SIG-M5 treated with dmso at 0.1 percent for 504 hours (cell line): ENCODE results near the gene ARRDC5.
A peak's percentile ranks its signal among the peaks of the same experiment; 100 is the strongest.
"Not testable (repeated sequence)": the region's sequence is repeated elsewhere in the genome, so short reads cannot be mapped to it uniquely, and the experiment has no call there.

Experiments used
- DNase-seq: peaks from one replicate; lab custom pipeline; 2025; ENCODE audit not compliant: unreplicated experiment; lab: John Stamatoyannopoulos, UW

Gene ARRDC5

GRCh38 chr19:4871711-4872110 lies 31.0 kb downstream of the ARRDC5 start:
- DNase-seq = no peak

GRCh38 chr19:4870025-4870700 lies 32.5 kb downstream of the ARRDC5 start:
- DNase-seq = peak; percentile 91

DNA sequence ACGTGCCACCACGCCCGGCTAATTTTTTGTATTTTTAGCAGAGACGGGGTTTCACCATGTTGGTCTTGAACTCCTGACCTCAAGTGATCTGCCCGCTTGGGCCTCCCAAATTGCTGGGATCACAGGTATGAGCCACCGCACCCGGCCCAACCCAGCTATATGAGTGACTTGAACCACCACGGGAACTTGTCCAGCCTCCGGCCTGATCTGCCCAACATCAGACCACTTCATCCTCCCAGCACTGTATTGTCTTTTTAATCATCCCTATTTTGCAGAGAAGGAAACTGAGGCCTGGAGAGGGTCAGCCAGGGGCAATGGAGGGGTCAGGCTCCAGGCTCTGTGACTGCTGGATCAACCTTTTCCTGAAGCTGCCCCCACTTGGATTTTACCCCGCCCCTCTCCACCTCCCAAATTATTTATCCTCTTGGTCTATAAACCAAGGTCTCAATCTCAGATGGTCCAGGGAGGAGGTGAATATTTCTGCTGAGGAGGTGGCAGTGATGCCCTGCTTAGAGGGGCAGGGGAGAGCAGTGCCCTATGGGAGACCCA lies 34.3 kb downstream of the ARRDC5 start:
- DNase-seq = no peak

- DNase-seq = peak; percentile 77
These were observed 35.0 kb downstream of the ARRDC5 start, which contains the start of gene PLIN3 for GRCh38 chr19:4867534-4868285. TSS of gene PLIN3 (minus strand) at chr19:4867667. CDS start at chr19:4861394, 6,273 bp downstream.

- peak; percentile 39 for DNase-seq
These were observed 35.9 kb downstream of the ARRDC5 start for GRCh38 chr19:4866595-4867424.

- no peak for DNase-seq
These were observed 41.5 kb downstream of the ARRDC5 start for GRCh38 chr19:4861147-4861546.

DNA sequence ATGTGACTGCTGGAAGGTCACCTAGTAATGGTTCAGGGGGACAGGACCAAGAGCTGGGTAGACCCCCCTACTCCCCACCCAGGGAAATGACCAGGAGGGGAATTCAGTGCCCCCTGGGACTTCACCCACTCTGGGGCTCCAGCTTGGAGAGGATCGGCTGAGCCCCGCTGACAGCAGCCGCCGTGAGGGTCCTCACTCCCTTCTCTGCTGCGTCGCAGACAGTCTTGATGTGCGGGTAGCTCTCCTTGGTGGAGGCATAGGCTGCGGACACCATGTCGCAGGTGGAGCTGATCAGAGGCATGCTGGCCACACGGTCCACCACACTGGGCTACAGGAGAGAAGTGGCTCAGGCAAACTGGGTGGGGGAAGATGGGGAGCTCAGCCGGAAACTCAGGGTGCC lies 43.0 kb downstream of the ARRDC5 start:
- no peak for DNase-seq

DNA sequence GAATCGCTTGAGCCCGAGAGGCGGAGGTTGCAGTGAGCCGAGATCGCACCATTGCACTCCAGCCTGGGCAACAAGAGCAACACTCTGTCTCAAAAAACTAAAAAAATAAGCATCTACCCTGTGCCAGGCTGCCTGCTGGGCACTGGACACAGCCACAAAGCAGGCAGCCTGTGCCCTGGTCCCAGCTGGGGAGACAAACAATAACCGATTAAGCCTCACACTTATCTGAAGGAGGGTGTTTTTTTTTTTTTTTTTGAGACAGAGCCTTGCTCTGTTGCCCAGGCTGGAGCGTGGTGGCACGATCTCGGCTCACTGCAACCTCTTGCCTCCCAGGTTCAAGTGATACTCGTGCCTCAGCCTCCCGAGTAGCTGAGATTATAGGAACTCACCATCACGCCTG lies 46.2 kb downstream of the ARRDC5 start:
- DNase-seq = not testable (repeated sequence)

- not testable (repeated sequence) for DNase-seq
These were observed 49.2 kb downstream of the ARRDC5 start for GRCh38 chr19:4853506-4853905.

DNA sequence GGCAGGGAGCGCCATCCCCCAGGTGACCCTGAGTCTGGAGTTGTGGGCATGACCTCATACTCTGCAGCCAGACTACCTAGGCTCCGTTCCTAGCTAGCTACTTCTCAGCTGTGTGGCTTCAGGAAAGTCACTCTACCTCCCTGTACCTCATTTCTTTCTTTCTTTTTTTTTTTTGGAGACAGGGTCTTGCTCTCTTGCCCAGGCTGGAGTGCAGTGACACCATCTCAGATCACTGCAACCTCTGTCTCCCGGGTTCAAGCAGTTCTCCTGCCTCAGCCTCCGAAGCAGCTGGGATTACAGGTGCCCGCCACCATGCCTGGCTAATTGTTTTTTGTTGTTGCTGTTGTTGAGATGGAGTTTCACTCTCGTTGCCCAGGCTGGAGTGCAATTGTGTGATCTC lies 50.2 kb downstream of the ARRDC5 start:
- no peak for DNase-seq

DNA sequence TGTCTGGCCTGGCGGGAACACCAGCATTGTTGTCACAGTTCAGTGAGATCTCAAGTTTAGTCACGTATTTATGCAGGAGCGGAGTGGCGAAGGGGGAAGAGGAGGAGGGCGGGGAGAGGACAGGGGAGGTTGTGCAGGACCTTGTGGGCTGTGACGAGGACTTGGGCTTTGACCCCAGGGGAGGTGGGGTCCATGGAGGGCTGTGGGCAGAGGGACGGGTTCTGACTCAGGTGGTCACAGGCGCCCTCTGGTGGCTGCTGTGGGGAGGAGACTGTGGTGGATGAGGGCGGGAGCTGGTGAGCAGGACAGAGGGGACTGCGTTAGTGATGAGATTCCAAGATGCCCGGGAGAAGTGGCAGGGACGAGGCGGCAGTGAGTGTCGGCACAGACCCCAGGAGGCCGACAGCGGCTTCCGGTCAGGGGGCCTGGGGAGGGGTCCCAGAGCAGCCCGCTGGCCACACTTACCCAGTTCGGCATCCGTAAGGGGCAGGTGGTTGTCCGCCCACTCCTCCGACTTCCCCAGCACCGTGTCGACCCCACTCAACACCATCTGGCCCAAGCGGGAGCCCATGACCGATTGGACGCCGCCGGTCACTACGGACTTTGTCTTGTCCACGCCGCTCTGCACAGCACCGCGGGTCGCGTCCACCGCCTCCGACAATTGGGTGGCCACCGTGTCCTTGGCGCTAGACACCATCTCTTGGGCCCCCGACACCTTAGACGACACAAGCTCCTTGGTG lies 51.0 kb downstream of the ARRDC5 start:
- no peak for DNase-seq

GRCh38 chr19:4849019-4849418 lies 53.7 kb downstream of the ARRDC5 start:
- DNase-seq = no peak

DNA sequence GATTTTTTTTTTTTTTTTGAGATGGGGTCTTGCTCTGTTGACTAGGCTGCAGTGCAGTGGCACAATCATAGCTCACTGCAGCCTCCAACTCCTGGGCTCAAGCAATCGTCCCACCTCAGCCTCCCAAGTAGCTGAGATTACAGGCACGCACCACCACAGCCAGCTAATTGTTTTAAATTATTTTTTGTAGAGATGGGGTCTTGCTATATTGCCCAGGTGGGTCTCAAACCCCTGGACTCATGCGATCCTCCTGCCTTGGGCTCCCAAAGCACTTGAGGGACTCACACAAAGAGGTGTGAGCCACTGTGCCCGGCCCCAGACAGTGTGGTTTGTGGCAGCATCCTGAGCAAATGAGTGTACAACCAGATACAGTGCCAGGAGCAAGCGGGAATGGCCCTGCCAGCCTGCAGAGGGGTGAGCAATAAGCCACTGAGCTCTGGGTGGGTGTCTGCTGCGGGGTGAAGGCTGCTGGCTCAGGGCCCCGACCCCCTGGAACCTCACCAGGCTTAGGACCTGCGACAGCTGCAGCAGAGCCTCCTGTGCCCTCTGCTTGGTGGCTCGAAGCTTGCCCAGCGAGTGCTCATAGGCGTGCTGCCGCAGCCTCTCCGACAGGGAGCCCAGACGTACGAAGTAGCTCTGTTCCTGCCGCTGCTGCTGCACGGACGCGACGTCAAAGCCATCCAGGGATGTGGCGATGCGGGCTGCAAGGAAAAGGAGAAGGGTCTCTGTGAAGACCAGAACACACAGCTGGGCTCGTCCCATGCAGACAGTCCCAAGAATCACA lies 55.3 kb downstream of the ARRDC5 start:
- no peak for DNase-seq

- not testable (repeated sequence) for DNase-seq
These were observed 56.7 kb downstream of the ARRDC5 start for GRCh38 chr19:4845975-4846374.

- DNase-seq = no peak
These were observed 58.1 kb downstream of the ARRDC5 start for GRCh38 chr19:4844348-4845179.

GRCh38 chr19:4843647-4843965 lies 59.1 kb downstream of the ARRDC5 start:
- no peak for DNase-seq
